Peyer's patch (tissue), 4 donors: ENCODE data around the gene CDKN2AIP.

Source experiments
- CTCF ChIP-seq, 6 experiments: fragments of 450-650 bp in 4 of 6; fragments of 200-600 bp in 2 of 6; sonication (generic) in 1 of 6; IDR thresholded peaks; one replicate each; pipeline ENCODE4 v1.5.1; 2017 to 2019; ENCODE audit warnings: antibody characterized with exemption in 6 of 6, mild to moderate bottlenecking in 3 of 6, moderate library complexity in 1 of 6
- POLR2A ChIP-seq, 2 donors: fragments of 450-650 bp; IDR thresholded peaks; one replicate each; pipeline ENCODE4 v1.5.1; 2017; ENCODE audit warnings: antibody characterized with exemption in 2 of 2, mild to moderate bottlenecking in 2 of 2, moderate library complexity in 2 of 2

GRCh38 chr4:183407128-183407585, 37.3 kb upstream of the CDKN2AIP start:
- peak; percentile 89 to 95 (median 93) for TF ChIP-seq CTCF (IDR thresholded peaks at IDR 0.05)
- peak in 1 of 2 donors; percentile 30 for TF ChIP-seq POLR2A (IDR thresholded peaks at IDR 0.05)
